DND-41 (cell line): Measurements from ENCODE around the gene AKT3.

Experiments used
- ATAC-seq: fragments of 200-7000 bp; cut with Tn5 transposase; 3 replicates; pipeline ENCODE4 v1.9.1; 2021; ENCODE audit warnings: low read depth; ENCODE audit not compliant: insufficient read depth
- DNase-seq: peaks from one replicate; pipeline ENCODE4 v3.0.0-alpha.2; 2020
- H2AFZ ChIP-seq: 2 replicates; pipeline ENCODE4 v1.6.0; 2012; ENCODE audit warnings: low read depth, low read length
- H3K27ac ChIP-seq: 2 replicates; pipeline ENCODE4 v1.5.1; 2012; ENCODE audit warnings: low read length, inconsistent platforms
- H3K27me3 ChIP-seq: fragments of 200-600 bp; sonication (generic); 2 replicates; pipeline ENCODE4 v1.6.0; 2012; ENCODE audit warnings: low read length, mild to moderate bottlenecking, inconsistent platforms; ENCODE audit not compliant: insufficient read depth, poor library complexity
- H3K36me3 ChIP-seq: 2 replicates; pipeline ENCODE4 v1.5.1; 2012; ENCODE audit warnings: low read length, inconsistent platforms; ENCODE audit not compliant: insufficient read depth
- H3K4me1 ChIP-seq: 2 replicates; pipeline ENCODE4 v1.5.1; 2012; ENCODE audit warnings: mild to moderate bottlenecking, low read length; ENCODE audit not compliant: insufficient read depth
- H3K4me2 ChIP-seq: 2 replicates; pipeline ENCODE4 v1.6.0; 2012; ENCODE audit warnings: mild to moderate bottlenecking, moderate library complexity, low read length, inconsistent platforms; ENCODE audit not compliant: insufficient read depth
- H3K4me3 ChIP-seq, 2 experiments: fragments of 200-600 bp in 1 of 2; shearing (Covaris generic) in 1 of 2; 2 replicates each; pipeline ENCODE4 v1.5.1; 2012 to 2016; ENCODE audit warnings: inconsistent platforms in 2 of 2, low read length in 2 of 2, mild to moderate bottlenecking in 2 of 2, low read depth in 1 of 2, moderate library complexity in 1 of 2
- H3K79me2 ChIP-seq: 2 replicates; pipeline ENCODE4 v1.6.0; 2012; ENCODE audit warnings: low read length, inconsistent platforms; ENCODE audit not compliant: insufficient read depth
- H3K9ac ChIP-seq: 2 replicates; pipeline ENCODE4 v1.6.0; 2012; ENCODE audit warnings: low read depth, mild to moderate bottlenecking, inconsistent platforms, low read length, moderate library complexity
- H3K9me3 ChIP-seq: 2 replicates; pipeline ENCODE4 v1.5.1; 2012; ENCODE audit warnings: low read length, moderate library complexity, mild to moderate bottlenecking, inconsistent platforms; ENCODE audit not compliant: insufficient read depth, severe bottlenecking
- H4K20me1 ChIP-seq: 2 replicates; pipeline ENCODE4 v1.6.0; 2012; ENCODE audit warnings: low read length; ENCODE audit not compliant: insufficient read depth
- EZH2 ChIP-seq: IDR thresholded peaks from 3 replicates; pipeline ENCODE4 v1.6.1; 2012; ENCODE audit warnings: borderline replicate concordance, low read depth, mild to moderate bottlenecking, moderate library complexity, low read length, inconsistent platforms; ENCODE audit not compliant: severe bottlenecking
- TF ChIP-seq, protein P1 (sequence below): IDR thresholded peaks from 2 replicates; pipeline ENCODE4 v1.5.1; 2012; ENCODE audit warnings: borderline replicate concordance, low read length, moderate library complexity, mild to moderate bottlenecking; ENCODE audit not compliant: poor library complexity, severe bottlenecking; ENCODE audit errors: extremely low read depth

The AKT3 gene

DNA sequence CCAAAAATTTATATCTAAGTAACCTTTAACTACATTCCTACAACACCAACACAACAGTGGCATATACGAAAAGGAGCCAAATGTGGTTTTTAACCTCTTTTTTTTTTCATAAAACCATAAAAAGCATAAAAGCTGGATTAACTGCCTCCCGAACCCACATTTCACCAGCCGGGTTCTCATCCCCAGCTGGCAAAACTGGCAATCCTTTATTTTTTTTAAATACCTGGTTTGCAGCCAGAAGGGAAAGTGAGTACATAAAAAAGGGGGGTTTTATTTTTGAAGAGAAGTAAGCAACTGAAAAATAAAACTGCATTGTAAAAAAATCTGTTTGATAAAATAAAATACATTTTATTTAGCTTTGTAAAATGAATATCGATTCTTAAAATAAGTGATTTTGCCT is 295.4 kb downstream of the AKT3 start:
- H3K4me3 ChIP-seq: no peak overlapping the region
- DNase-seq (no peak), ATAC-seq (no peak)
- TF ChIP-seq, protein P1, sequence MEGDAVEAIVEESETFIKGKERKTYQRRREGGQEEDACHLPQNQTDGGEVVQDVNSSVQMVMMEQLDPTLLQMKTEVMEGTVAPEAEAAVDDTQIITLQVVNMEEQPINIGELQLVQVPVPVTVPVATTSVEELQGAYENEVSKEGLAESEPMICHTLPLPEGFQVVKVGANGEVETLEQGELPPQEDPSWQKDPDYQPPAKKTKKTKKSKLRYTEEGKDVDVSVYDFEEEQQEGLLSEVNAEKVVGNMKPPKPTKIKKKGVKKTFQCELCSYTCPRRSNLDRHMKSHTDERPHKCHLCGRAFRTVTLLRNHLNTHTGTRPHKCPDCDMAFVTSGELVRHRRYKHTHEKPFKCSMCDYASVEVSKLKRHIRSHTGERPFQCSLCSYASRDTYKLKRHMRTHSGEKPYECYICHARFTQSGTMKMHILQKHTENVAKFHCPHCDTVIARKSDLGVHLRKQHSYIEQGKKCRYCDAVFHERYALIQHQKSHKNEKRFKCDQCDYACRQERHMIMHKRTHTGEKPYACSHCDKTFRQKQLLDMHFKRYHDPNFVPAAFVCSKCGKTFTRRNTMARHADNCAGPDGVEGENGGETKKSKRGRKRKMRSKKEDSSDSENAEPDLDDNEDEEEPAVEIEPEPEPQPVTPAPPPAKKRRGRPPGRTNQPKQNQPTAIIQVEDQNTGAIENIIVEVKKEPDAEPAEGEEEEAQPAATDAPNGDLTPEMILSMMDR: no peak
- TF ChIP-seq EZH2: no peak
- H3K9me3 ChIP-seq: no peaks in the 10 kb centered on the region
- H3K36me3 ChIP-seq: no peaks in the 10 kb centered on the region; the same call in 1 of the 2 replicates
- H3K27ac ChIP-seq: no peak overlapping the region
- no peak overlapping the region for H3K4me2 ChIP-seq
- no peak overlapping the region for H3K9ac ChIP-seq
- H3K79me2 ChIP-seq: no peaks in the 10 kb centered on the region
- no peaks in the 10 kb centered on the region for H3K4me1 ChIP-seq
- no peak overlapping the region for H2AFZ ChIP-seq
- H3K27me3 ChIP-seq: no peaks in the 10 kb centered on the region
- H4K20me1 ChIP-seq: no peaks in the 10 kb centered on the region

DNA sequence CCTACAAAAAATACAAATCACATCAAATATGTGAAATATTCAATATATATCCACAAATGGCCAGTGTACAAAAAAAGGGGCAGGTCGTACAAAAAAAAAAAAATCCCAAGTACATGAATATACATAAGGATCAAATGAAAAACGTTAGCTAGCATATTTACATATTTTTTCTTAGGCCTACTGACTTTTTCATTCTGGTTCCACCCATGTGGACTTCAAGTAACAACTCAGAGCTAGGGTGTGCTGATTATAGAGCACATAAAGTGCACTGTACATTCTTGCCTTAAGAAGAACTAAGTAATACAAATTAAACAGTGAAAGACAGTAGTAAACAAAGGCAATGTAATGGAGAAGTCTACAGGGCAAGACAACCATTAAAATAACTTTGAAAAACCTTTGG is 297.0 kb downstream of the AKT3 start:
- TF ChIP-seq, protein P1: no peak
- no peak for TF ChIP-seq EZH2
- no peak overlapping the region for H3K4me3 ChIP-seq
- DNase-seq: no peak

DNA sequence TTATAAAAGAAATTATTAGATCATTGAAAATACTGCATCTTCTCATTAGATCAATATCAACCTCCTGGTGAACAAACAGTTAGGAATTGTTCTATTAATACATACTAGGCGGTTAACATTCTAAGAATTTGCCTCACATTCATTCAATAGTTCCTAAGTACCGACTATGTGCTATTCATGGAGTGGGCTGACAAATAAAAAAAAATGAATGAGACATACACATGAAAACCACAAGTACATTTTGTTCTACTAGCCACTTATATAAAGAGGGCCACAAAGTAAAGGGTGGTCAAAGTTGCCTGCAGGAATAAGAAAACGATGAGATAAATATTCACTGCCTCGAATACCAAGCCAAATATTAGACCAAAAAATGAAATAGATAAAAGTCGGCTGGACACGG is 299.8 kb downstream of the AKT3 start:
- H3K79me2 ChIP-seq: no peaks in the 10 kb centered on the region
- ATAC-seq: no peak
- no peak overlapping the region for H3K9ac ChIP-seq
- no peak for TF ChIP-seq EZH2
- TF ChIP-seq, protein P1: no peak
- no peaks in the 10 kb centered on the region for H3K9me3 ChIP-seq
- DNase-seq: no peak
- H3K27ac ChIP-seq: no peak overlapping the region
- H4K20me1 ChIP-seq: no peaks in the 10 kb centered on the region
- H3K4me3 ChIP-seq: no peak overlapping the region
- peaks cover 2% of the 10 kb centered on the region; the same call in 1 of the 2 replicates for H3K36me3 ChIP-seq
- H2AFZ ChIP-seq: no peak overlapping the region
- H3K27me3 ChIP-seq: no peaks in the 10 kb centered on the region
- no peaks in the 10 kb centered on the region for H3K4me1 ChIP-seq
- H3K4me2 ChIP-seq: no peak overlapping the region

More for the DNA sequence above, 297.0 kb downstream of the AKT3 start:
- Histone ChIP-seq H3K4me1 (no peaks in the 10 kb centered on the region), H3K36me3 (peaks cover under 1% of the 10 kb centered on the region; the same call in 1 of the 2 replicates), H3K9ac (no peak overlapping the region), H4K20me1 (no peaks in the 10 kb centered on the region), H3K9me3 (no peaks in the 10 kb centered on the region), H3K79me2 (no peaks in the 10 kb centered on the region), H3K27me3 (no peaks in the 10 kb centered on the region), H3K27ac (no peak overlapping the region), H2AFZ (no peak overlapping the region), H3K4me2 (no peak overlapping the region)
- no peak for ATAC-seq

DNA sequence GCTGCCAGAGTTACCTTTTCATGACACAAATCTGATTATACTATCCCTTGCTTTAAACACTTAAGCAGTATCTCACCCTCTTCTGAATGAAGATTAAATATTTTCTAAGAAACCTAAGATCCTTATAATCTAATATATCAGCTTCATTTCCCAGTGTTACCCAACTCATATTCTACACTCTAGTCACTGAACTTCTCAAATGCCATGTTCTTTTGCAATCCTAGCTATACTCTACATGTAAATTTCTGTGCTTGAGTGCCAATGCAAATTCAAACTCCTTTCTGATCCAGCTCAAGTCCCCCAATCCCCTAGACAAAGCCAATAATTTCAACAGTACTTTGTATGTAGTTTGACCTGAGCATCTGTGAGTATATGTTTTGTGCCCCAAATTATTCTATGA is 300.3 kb downstream of the AKT3 start:
- H3K4me1 ChIP-seq: no peaks in the 10 kb centered on the region
- peaks cover 2% of the 10 kb centered on the region; the same call in 1 of the 2 replicates for H3K36me3 ChIP-seq
- H3K9me3 ChIP-seq: no peaks in the 10 kb centered on the region
- no peaks in the 10 kb centered on the region for H3K79me2 ChIP-seq
- no peak overlapping the region for H3K27ac ChIP-seq
- H3K4me3 ChIP-seq: no peak overlapping the region
- H3K27me3 ChIP-seq: no peaks in the 10 kb centered on the region
- no peak for DNase-seq
- H2AFZ ChIP-seq: no peak overlapping the region
- ATAC-seq: no peak
- H3K9ac ChIP-seq: no peak overlapping the region
- no peaks in the 10 kb centered on the region for H4K20me1 ChIP-seq
- H3K4me2 ChIP-seq: no peak overlapping the region
- TF ChIP-seq EZH2: no peak
- TF ChIP-seq, protein P1: no peak
